ENCODE results near the gene TBC1D22A. TPM values are rescaled to one million over a fixed set of nuclear protein-coding genes. Genes with fewer than 3 reads are reported as not detected.

The TBC1D22A gene
- total and polyA plus RNA-seq, 2 donors (not counting 3 experiments of a cell fraction or from before 2014, with no cell fraction given) = 26.1 to 32.4 TPM

DNA sequence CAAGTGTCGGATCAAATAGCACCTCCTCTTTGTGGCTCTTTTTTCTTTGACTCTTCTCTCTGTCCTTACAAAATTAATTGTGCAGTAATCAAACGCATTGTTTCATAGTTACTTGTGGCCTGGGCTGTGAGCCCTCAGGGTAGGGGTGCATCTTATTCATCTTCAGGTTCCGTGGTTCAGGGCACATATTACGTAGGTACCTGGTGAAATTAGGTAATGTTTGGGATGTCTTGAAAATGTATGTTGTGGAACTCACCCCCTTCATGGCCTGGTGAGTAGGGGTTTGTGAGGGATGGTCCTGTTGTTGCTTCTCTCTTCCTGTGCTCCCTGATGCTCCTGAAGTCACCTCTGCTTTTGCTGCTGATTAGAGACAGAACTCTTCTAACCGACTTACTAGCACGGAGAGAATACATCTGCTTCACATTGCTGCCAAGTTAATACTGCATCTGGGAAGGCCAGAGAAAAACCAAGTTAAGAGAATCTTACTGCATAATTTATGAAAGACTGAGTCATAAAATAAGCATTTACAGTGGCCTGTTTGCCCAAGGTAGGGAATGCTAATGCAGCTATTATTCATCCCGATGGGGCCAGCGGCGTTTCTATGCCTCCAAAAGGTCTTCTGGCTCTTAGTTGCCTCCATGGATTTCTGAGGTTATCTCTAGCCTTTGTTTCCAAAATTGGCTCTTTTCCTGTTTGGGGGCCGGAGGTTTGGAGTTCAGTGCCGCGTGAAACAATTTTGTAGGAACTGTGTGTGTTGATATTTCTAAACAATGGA is 66.9 kb downstream of the TBC1D22A start:
- ChIA-PET CTCF (interaction anchor here (0.7 to 2.9 kb wide), 7 partner anchors 9 to 67 kb away, joined by 3 to 14 read pairs (median 6); partner anchors contain the start of gene TBC1D22A), POLR2A (no interaction called here)
- H3K27me3 ChIP-seq (ENCODE audit: control insufficient read depth in 2 of 2, insufficient read depth in 2 of 2, low read length in 2 of 2) = no peaks in the 10 kb centered on the region
- FAIRE-seq = peak; percentile 98
- H3K79me2 ChIP-seq (ENCODE audit: control insufficient read depth, insufficient read depth, low read length) = peaks cover 2% of the 10 kb centered on the region
- peak overlapping the region; percentile 44 for H3K27ac ChIP-seq (ENCODE audit: insufficient read depth, low read depth, low read length)
- H3K36me3 ChIP-seq (ENCODE audit: control insufficient read depth in 2 of 2, extremely low read depth in 1 of 2, insufficient read depth in 2 of 2, low read length in 2 of 2) = no peaks in the 10 kb centered on the region
- H3K9ac ChIP-seq (replicated peaks; ENCODE audit: extremely low read depth, insufficient read depth, low read length) = peak overlapping the region; percentile 28
- peak overlapping the region; percentile 51 for H3K4me2 ChIP-seq (ENCODE audit: insufficient read depth, low read length)
- H3K4me3 ChIP-seq (replicated peaks in 1 of 3; ENCODE audit: insufficient read depth in 1 of 3, low read depth in 1 of 3, low read length in 3 of 3) = no peak overlapping the region
- BruUV-seq (replicated peaks) = no TSS peak
- intact Hi-C loops (cut with micrococcal nuclease) (loop anchor here (1.0 kb wide), 1 partner anchor 16 kb away; no protein-coding TSS in a partner anchor), dilution Hi-C loops (cut with MboI; ENCODE audit: extremely low pct_ligation_motif_present, low sequenced_read_pairs) (no loop called here)
- no peaks in the 10 kb centered on the region for H3K9me3 ChIP-seq (replicated peaks; ENCODE audit: control insufficient read depth, insufficient read depth, low read length)
- peaks cover 33% of the 10 kb centered on the region for H3K4me1 ChIP-seq (ENCODE audit: control insufficient read depth, extremely low read depth, insufficient read depth, low read length)
- H3K9me1 ChIP-seq (replicated peaks; ENCODE audit: control insufficient read depth, extremely low read depth, insufficient read depth, low read length) = no peaks in the 10 kb centered on the region
- no peaks in the 10 kb centered on the region for H4K20me1 ChIP-seq (replicated peaks; ENCODE audit: control insufficient read depth, extremely low read depth, insufficient read depth, low read length)
- H2AFZ ChIP-seq (ENCODE audit: low read depth, low read length) = peak overlapping the region; percentile 0
- TF ChIP-seq JUN (IDR thresholded peaks at IDR 0.05; ENCODE audit: borderline replicate concordance, insufficient read depth, insufficient read length, low read depth) (peak; percentile 43), POLR2AphosphoS5 (IDR thresholded peaks at IDR 0.05; ENCODE audit: insufficient read depth, low read depth, low read length) (peak; percentile 27), GATA2 (IDR thresholded peaks at IDR 0.05; ENCODE audit: insufficient read depth, insufficient read length, low read depth, low read length) (peak; percentile 53), FOS (IDR thresholded peaks at IDR 0.05; ENCODE audit: borderline replicate concordance, insufficient read depth, low read length) (peak; percentile 76), POLR2A (IDR thresholded peaks at IDR 0.05; ENCODE audit: low read depth, low read length) (no peak), EZH2 (IDR thresholded peaks at IDR 0.05; ENCODE audit: borderline replicate concordance, low read depth, low read length, severe bottlenecking) (no peak), MYC (IDR thresholded peaks at IDR 0.05; ENCODE audit: low read depth, low read length) (no peak)
- TF ChIP-seq, protein P1, sequence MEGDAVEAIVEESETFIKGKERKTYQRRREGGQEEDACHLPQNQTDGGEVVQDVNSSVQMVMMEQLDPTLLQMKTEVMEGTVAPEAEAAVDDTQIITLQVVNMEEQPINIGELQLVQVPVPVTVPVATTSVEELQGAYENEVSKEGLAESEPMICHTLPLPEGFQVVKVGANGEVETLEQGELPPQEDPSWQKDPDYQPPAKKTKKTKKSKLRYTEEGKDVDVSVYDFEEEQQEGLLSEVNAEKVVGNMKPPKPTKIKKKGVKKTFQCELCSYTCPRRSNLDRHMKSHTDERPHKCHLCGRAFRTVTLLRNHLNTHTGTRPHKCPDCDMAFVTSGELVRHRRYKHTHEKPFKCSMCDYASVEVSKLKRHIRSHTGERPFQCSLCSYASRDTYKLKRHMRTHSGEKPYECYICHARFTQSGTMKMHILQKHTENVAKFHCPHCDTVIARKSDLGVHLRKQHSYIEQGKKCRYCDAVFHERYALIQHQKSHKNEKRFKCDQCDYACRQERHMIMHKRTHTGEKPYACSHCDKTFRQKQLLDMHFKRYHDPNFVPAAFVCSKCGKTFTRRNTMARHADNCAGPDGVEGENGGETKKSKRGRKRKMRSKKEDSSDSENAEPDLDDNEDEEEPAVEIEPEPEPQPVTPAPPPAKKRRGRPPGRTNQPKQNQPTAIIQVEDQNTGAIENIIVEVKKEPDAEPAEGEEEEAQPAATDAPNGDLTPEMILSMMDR (IDR thresholded peaks at IDR 0.05; ENCODE audit: extremely low read depth in 1 of 2, insufficient read depth in 1 of 2, low read depth in 1 of 2, low read length in 2 of 2) = no peak
- TF ChIP-seq, protein P2, sequence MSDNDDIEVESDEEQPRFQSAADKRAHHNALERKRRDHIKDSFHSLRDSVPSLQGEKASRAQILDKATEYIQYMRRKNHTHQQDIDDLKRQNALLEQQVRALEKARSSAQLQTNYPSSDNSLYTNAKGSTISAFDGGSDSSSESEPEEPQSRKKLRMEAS (IDR thresholded peaks at IDR 0.05; ENCODE audit: insufficient read depth, insufficient read length) = no peak
- DNase-seq (ENCODE audit: low read depth, low spot score) = peak; percentile 92
